Thymus (tissue), 14 donors: Measurements from ENCODE around the gene SIRPD. TPM values are rescaled to one million over a fixed set of nuclear protein-coding genes. Genes with fewer than 3 reads are reported as not detected.
"Not testable (repeated sequence)": the region's sequence is repeated elsewhere in the genome, so short reads cannot be mapped to it uniquely, and the experiment has no call there.

Experiments
- DNase-seq, 9 donors: peaks; one replicate each; pipeline ENCODE4 v3.0.0-alpha.2; 2013; ENCODE audit warnings: low spot score in 9 of 9, low read depth in 6 of 9, missing footprints in 1 of 9
- H3K27ac ChIP-seq, 2 donors: one replicate each; pipeline ENCODE4 v1.5.1; 2013; ENCODE audit warnings: control low read depth in 1 of 2, low read depth in 1 of 2, low read length in 1 of 2, mild to moderate bottlenecking in 1 of 2, moderate library complexity in 1 of 2
- H3K27me3 ChIP-seq, 2 donors: one replicate each; pipeline ENCODE4 v1.5.1; 2013; ENCODE audit warnings: low read length in 1 of 2; ENCODE audit not compliant: control insufficient read depth in 2 of 2, insufficient read depth in 1 of 2
- H3K36me3 ChIP-seq, 2 donors: one replicate each; pipeline ENCODE4 v1.5.1; 2013; ENCODE audit warnings: low read length in 1 of 2, mild to moderate bottlenecking in 1 of 2, moderate library complexity in 1 of 2; ENCODE audit not compliant: control insufficient read depth in 2 of 2, insufficient read depth in 2 of 2
- H3K4me1 ChIP-seq, 2 donors: one replicate each; pipeline ENCODE4 v1.5.1; 2013; ENCODE audit warnings: low read length in 2 of 2; ENCODE audit not compliant: control insufficient read depth in 2 of 2, insufficient read depth in 2 of 2
- H3K4me3 ChIP-seq, 2 donors: one replicate each; pipeline ENCODE4 v1.5.1; 2013; ENCODE audit warnings: low read length in 2 of 2, control low read depth in 1 of 2, mild to moderate bottlenecking in 1 of 2
- H3K9me3 ChIP-seq, 2 donors: one replicate each; pipeline ENCODE4 v1.5.1; 2013; ENCODE audit warnings: low read length in 1 of 2, mild to moderate bottlenecking in 1 of 2; ENCODE audit not compliant: control insufficient read depth in 2 of 2, insufficient read depth in 1 of 2
- WGBS: extraction: QIAGEN DNeasy Blood & Tissue Kit; methylation state at CpG from one replicate; pipeline ENCODE4 v1.1.7; 2013; 5-methylcytosine and 5-hydroxymethylcytosine counted together
- long read RNA-seq, 10 donors: transcript quantifications; one replicate each; lab custom pipeline, GENCODE V29; 2026
- polyA plus RNA-seq: library from polyadenylated mRNA; stranded (reverse); fragments of 200-250 nt; gene quantifications from one replicate; pipeline ENCODE4 v1.2.3, GENCODE V29; 2013
- total RNA-seq: library from RNA; stranded (reverse); fragments of 120-200 nt; gene quantifications from one replicate; pipeline ENCODE4 v1.2.4, GENCODE V29; 2013
- donor health status: healthy.

SIRPD gene
- total RNA-seq (0.14 TPM), polyA plus RNA-seq (0.46 TPM)
- long read RNA-seq, donor 1, result 0 reads
- long read RNA-seq, donor 2, result 0 reads
- long read RNA-seq, donor 3, result 0 reads
- long read RNA-seq, donor 4, result 0 reads
- long read RNA-seq, donor 5, result 0 reads
- long read RNA-seq, donor 6, result 0 reads
- long read RNA-seq, donor 7, result 0 reads
- long read RNA-seq, donor 8, result 0 reads
- long read RNA-seq, donor 9, result 0 reads
- long read RNA-seq, donor 10, result 0 reads

- 91% methylated on average over 2 of the region's 2 CpGs for WGBS
- H3K36me3 ChIP-seq, result no peaks in the 10 kb centered on the region
- DNase-seq, result no peak
- no peak within 1 kb of the TSS for H3K4me3 ChIP-seq
- peaks cover 0 to 3% of the 10 kb centered on the region in 2 donors for H3K9me3 ChIP-seq
- no peaks in the 10 kb centered on the region for H3K4me1 ChIP-seq
- no peak within 1 kb of the TSS for H3K27ac ChIP-seq
- no peaks in the 10 kb centered on the region for H3K27me3 ChIP-seq
Observed at GRCh38 chr20:1557605-1558004, at the start of gene SIRPD. SIRPD (minus strand) TSS chr20:1557705; CDS start chr20:1557653, 52 bp downstream.

DNA sequence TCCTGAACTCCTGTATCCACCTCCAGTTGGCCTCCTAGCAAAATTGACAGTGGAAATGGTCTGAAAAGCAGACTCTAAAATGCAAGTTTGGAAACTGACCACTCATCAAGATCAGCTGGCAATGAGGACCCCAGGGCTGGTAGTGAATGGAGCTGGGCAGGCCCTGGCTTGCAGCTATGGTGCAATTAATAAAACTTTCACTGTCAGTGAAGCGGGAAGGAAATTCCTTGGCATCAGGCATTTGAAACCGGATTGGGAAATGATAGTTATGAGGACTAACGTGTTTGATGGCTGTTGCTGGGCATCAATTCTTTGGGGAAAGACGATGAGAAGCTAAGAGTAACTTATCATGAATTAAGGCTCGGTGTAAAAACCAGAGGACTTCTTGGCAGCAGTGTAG lies 43.2 kb upstream of the SIRPD start:
- no peak for DNase-seq
- Histone ChIP-seq H3K4me1 (no peaks in the 10 kb centered on the region), H3K27me3 (no peaks in the 10 kb centered on the region), H3K36me3 (no peaks in the 10 kb centered on the region), H3K27ac (no peak overlapping the region), H3K9me3 (no peaks in the 10 kb centered on the region), H3K4me3 (no peak overlapping the region)
- no CpG with 5 or more reads among the region's 5 CpGs for WGBS

DNA sequence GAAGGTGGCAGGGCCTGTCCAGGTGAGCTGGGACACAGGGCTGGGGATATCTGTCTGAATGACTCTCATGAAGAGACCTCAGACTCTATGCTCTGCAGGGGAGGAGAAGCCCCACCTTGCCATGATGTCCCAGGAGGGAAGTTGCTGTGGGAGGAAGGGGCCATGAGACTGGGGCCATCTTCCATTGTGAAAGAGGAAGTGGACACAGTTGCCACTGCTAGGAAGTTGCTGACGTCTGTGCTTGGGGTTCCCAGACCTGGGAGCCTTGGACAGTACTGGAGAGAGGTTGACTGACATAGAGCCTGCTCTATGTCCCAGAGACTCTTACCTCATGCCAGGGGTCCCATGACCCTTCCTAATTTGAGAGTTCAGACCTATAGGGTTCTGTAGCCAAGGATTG lies 37.8 kb upstream of the SIRPD start:
- no peak overlapping the region for H3K27ac ChIP-seq
- no peaks in the 10 kb centered on the region for H3K9me3 ChIP-seq
- no peaks in the 10 kb centered on the region for H3K36me3 ChIP-seq
- H3K4me1 ChIP-seq, result no peaks in the 10 kb centered on the region
- H3K27me3 ChIP-seq, result no peaks in the 10 kb centered on the region
- no CpG with 5 or more reads among the region's 1 CpG for WGBS
- H3K4me3 ChIP-seq, result no peak overlapping the region
- no peak for DNase-seq

- DNase-seq, result peak in 2 of 9 donors; percentile 19 to 54
- H3K4me1 ChIP-seq, result no peaks in the 10 kb centered on the region
- no peaks in the 10 kb centered on the region for H3K27me3 ChIP-seq
- H3K36me3 ChIP-seq, result no peaks in the 10 kb centered on the region
- no peak overlapping the region for H3K4me3 ChIP-seq
- H3K9me3 ChIP-seq, result no peaks in the 10 kb centered on the region
- no peak overlapping the region for H3K27ac ChIP-seq
- no CpG with 5 or more reads among the region's 9 CpGs for WGBS
Observed at GRCh38 chr20:1588533-1589460, 31.3 kb upstream of the SIRPD start.

DNA sequence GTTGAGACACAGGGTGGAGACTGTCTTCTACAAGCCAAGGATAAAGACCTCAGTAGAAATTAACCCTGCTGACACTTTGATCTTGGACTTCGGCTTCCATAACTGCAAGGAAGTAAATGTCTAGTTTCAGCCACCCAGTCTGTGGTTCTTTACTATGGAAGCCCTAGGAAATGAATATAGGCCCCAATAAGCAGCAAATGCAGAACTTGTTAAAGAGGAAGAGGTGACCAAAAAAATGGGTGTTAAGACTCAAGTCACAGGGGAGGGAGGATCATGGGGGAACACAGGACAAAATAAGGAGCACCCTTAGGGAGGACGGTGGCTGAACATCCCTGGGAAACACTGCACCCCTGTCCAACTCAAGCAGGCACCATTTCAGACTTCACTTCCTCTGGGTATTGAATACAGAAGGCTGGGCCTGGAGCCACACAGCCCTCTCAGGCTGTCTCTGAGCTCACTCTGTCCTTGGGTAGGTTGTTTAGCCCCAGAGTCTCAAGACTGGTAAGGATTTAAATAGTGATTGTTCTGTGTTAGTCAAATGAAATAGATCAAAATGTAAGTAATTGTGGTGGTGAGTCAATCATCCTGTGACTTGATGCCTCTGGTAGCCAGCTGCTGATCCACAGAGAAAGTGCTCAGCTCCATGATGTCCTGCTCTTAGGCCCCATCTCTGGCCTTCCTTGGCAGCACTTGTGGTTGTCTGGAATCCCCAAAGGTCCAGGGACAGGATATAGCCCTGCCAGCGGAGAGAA lies 30.5 kb upstream of the SIRPD start:
- Histone ChIP-seq H3K4me1 (no peaks in the 10 kb centered on the region), H3K27ac (no peak overlapping the region), H3K9me3 (no peaks in the 10 kb centered on the region), H3K4me3 (no peak overlapping the region), H3K36me3 (no peaks in the 10 kb centered on the region), H3K27me3 (no peaks in the 10 kb centered on the region)
- WGBS, result no CpG with 5 or more reads among the region's 3 CpGs
- no peak for DNase-seq

GRCh38 chr20:1579488-1579887 lies 22.0 kb upstream of the SIRPD start:
- DNase-seq, result no peak
- H3K27ac ChIP-seq, result no peak overlapping the region
- H3K36me3 ChIP-seq, result no peaks in the 10 kb centered on the region
- no peaks in the 10 kb centered on the region for H3K4me1 ChIP-seq
- H3K4me3 ChIP-seq, result no peak overlapping the region
- 96% methylated on average over 6 of the region's 6 CpGs for WGBS
- H3K9me3 ChIP-seq, result no peaks in the 10 kb centered on the region
- no peaks in the 10 kb centered on the region for H3K27me3 ChIP-seq

DNA sequence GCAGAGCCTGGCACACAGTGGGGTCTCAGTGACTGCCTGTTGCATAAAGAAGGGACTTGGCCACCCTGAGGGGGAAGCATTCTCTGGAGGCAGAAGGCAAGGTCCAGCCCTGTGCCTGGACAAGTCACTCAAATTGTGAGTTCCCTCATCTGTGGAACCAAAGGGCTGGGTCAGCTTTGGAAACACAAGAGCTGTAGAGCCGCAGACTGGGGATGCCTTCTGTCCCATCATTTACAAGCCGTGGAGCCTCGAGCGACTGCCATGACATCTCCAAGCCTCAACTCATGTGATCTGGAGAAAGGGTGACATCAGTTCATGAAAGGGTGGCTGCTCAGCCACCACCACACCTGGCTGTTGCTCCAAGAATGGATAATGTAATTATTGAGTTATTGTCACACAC lies 20.4 kb upstream of the SIRPD start:
- WGBS, result 97% methylated on average over 4 of the region's 4 CpGs
- Histone ChIP-seq H3K27ac (no peak overlapping the region), H3K36me3 (no peaks in the 10 kb centered on the region), H3K9me3 (no peaks in the 10 kb centered on the region), H3K27me3 (no peaks in the 10 kb centered on the region), H3K4me3 (no peak overlapping the region), H3K4me1 (no peaks in the 10 kb centered on the region)
- DNase-seq, result no peak

DNA sequence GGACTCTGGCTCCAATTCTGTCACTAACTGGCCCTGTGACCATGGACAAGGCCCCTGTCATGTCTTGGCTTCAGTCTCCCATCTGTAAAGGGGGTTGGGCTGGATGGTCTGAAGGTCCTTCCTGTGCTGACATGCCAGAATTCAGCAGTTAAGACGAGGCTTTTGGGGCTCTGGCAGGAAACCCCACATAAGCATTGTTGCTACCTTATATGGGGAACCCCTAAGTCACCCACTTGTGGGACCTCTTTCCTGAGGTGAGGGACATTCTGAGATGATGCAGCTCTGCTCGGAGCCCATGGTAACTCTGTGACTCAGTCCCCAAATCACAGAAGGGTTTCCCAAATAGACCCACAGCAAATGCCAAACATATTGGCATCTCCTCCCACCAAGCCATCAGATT lies 19.8 kb upstream of the SIRPD start:
- H3K9me3 ChIP-seq, H3K4me1 ChIP-seq, H3K4me3 ChIP-seq, DNase-seq, H3K36me3 ChIP-seq, H3K27me3 ChIP-seq, H3K27ac ChIP-seq: not testable (repeated sequence)
- WGBS, result 42% methylated on average over 2 of the region's 2 CpGs

DNA sequence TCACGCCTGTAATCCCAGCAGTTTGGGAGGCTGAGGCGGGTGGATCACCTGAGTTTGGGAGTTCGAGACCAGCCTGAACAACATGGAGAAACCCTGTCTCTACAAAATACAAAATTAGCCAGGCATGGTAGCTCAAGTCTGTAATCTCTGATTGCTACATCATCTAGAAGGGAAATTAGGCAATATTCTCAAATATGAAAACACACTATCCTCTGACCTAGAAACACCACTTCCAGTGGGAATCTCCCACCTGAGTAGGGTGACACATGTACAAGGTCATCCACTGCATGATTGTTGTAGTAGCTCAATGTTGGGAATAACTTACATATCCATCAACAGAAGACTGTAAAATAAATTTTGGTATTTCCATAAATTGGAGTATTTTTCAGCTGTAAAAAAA lies 19.1 kb upstream of the SIRPD start:
- no peaks in the 10 kb centered on the region for H3K36me3 ChIP-seq
- no peaks in the 10 kb centered on the region for H3K9me3 ChIP-seq
- DNase-seq, result peak in 1 of 9 donors; percentile 0
- no peak overlapping the region for H3K27ac ChIP-seq
- no peaks in the 10 kb centered on the region for H3K4me1 ChIP-seq
- H3K4me3 ChIP-seq, result no peak overlapping the region
- 80% methylated on average over 3 of the region's 3 CpGs for WGBS
- no peaks in the 10 kb centered on the region for H3K27me3 ChIP-seq
